Tongue (tissue), 2 donors: ENCODE data around the gene OR4D11. TPM values are rescaled to one million over a fixed set of nuclear protein-coding genes. Genes with fewer than 3 reads are reported as not detected.
"Not testable (repeated sequence)": the region's sequence is repeated elsewhere in the genome, so short reads cannot be mapped to it uniquely, and the experiment has no call there.

Source experiments
- DNase-seq: peaks from one replicate; pipeline ENCODE4 v3.0.0-alpha.2; 2015
- total RNA-seq: library from RNA; depleted of rRNA; stranded (reverse); fragments of >200 nt; gene quantifications from one replicate; pipeline ENCODE4 v1.2.3, GENCODE V29; 2014

Gene OR4D11
- total RNA-seq = not detected

DNA sequence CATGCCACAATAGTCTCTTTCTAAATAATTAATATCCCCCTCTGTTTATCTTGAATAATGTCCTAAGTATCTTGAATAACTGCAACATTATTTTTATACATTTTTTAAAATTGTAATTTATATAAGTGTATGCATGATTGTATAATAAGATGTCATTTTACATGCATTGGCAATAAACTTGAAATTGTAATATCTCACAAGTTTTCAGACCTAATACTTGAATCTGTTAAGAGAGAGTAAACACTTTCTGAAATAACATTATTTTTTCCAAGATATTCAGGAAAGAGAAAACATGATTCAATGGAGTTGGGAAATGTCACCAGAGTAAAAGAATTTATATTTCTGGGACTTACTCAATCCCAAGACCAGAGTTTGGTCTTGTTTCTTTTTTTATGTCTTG, at the start of gene OR4D11:
TSS of gene OR4D11 (plus strand) at position 301 of the 400 bp plus-strand sequence. CDS start at position 301, 0 bp downstream.
- no peak for DNase-seq

DNA sequence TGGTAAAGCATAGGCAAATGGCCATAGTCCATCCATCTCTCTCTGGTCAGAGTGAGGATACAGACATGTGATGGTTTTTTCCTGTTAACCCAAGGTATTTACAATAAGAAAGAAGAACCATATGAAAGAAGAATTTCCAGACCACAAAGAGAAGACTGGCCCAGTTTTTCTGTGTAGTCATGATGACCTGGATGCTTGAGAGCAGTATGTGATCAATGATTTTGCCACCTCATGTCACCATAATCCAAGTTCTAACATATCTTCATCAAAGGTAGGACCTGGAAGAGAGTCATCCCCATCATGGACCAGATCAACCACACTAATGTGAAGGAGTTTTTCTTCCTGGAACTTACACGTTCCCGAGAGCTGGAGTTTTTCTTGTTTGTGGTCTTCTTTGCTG, 46.7 kb upstream of the OR4D11 start, which contains the start of gene OR4D6:
TSS of gene OR4D6 (plus strand) at position 301 of the 400 bp plus-strand sequence. CDS start at position 301, 0 bp downstream.
- no peak for DNase-seq

DNA sequence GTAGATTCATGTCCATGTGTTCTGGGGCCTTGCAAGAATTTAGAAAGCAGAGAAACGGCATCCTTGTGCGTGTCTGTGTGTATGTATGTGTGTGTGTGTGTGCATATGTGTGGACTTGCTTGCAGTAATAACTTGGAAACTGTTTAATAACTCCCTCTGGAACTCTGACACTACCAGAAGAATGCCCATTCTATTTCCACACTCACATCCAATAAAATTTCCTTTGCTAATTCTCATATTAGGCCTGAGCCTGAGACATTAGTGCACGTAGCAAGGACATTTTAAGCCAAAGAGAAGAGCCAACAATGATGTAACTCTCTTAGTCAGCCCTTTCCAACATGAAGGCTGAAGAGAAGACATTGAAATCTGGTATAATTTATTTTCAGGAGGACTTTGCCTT, 43.5 kb upstream of the OR4D11 start:
- no peak for DNase-seq

DNA sequence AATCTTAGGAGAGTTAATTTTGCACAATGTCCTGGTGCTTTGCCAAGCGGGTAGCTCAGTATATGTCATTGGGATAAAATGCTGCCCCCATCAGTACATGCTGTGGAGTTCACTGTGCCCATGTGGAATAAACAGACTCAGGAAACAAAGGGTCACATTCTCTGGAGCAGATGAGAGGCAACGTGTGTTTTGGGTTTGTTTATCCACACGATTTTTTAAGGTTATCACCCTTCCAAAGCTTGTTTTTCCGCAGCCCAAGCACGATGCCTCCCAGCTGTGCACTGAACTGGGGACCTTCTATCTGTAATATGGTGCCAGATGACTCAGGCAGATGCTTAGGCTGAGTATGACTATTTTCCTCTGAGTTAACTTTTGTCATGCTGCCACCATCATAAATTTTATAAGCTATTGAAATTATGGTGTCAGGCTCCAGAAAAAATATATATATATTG, 40.2 kb upstream of the OR4D11 start:
- peak; percentile 58 for DNase-seq

DNA sequence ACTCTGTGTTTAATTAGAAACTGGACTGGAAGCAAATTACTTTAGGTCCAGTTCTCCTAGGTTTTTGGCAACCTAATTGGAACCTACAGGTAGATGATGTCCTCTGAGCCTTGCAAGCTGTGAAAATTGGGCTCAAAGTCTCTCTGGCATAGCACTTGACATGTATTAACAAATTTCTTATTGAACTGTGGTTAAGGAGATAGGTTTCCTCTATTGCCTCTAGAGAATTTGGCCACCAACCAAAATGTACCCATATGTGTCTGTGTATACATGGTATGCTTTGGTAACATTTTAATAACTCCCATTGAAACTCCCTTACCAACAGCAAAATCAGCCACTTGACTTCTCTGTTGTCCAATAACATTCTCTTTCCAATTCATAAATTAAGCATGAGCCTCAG, 30.4 kb upstream of the OR4D11 start, which contains the start of gene OR4D10:
TSS of gene OR4D10 (plus strand) at position 301 of the 400 bp plus-strand sequence. CDS start 4,115 bp downstream, outside the sequence.
- DNase-seq = no peak

DNA sequence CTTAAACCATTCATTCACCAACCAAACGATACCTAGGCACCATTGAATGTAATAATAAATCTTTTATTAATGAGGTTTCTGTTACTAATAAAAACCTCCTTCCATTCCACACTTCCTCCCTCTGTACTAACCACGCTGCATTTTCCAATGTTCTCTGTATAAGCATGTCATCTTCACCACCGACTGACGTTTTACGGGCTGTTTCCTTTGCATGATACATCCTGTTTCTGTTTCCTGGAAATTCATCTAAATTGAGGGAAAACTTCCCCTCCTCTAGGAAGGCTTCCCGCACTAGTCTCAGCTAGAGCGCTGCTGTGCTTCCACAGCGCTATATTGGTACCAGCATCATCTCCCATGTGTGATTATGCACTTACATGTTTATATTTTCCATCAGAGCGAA, 28.2 kb upstream of the OR4D11 start:
- no peak for DNase-seq

DNA sequence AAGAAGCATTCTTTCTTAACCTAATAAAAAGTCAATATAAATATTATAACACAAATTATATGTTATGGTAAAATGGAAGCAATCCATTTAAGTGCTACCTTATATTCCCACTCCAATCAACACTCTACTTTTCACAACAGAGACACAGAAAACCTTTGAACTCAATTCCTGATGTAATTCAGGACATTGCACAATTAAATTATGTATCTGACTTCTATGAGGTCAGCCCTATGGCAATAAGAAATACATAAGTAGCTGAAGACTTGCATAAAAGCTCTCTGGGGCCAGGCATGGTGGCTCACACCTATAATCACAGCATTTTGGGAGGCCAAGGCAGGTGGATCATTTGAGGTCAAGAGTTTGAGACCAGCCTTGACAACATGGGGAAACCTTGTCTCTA, 23.5 kb upstream of the OR4D11 start:
- no peak for DNase-seq

DNA sequence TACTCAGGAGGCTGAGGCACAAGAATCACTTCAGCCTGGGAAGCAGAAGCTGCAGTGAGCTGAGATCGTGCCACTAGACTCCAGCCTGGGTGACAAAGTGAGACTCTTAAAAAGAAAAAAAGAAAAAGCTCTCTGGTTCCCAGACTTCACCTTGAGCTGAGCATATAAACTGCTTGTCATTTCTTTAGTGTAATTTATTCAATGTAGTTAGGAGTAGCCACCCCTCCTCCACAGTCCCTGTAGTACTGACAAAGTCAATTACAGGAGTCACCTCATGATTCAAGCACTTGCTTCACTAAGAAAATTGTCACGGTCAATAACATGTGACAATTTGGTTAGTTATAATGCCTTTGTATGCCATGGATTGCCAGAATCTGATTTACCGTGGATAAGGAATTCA, 23.0 kb upstream of the OR4D11 start:
- DNase-seq = no peak

DNA sequence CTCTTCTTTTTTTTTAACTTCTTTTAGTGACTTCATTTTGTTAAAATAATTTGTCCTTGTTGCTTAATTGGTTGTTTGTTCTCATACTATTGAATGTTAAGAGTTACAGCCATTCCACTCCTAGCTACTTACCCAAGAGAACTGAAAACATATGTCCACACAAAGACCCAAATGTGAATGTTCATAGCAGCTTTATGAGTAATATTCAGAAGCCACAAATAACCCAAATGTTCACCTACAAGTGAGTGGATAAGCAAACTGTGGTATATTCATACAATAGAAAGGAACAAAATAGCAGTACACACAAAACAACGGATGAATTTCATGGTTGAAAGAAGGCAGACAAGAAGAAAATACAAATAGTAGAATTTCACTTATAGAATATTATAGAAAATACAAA, 1.4 kb upstream of the OR4D11 start:
- DNase-seq = no peak

DNA sequence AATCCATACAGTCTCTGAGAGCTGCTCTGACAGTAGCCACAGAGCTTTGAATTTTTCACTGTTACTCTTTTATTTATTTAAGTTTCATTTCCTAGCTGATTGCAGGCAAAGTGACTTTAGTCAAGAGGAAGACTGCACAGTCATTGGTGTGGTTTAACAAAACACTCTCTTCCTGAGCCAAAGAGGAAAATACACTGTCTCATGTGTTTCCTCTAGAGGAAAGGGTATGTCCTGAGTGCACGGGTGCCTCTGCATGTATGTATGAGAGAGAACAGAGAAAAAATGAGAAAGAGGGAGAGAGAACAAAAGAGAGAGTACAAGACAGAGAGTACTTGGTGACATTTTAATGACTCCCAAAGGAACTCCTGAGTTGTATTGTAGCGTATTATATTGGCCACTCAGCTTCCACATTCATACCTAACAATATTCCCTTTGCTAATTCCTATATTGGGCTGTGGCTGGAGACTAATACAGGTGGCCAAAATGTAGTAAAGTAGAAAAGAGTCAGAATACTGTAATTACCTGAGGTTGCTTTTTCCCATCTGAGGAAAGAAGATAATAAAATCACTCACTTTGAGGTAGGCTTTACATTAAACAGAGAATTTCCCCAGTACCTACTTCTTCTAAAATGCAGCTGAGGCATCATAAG, 7.7 kb downstream of the OR4D11 start, which contains the start of gene OR4D9:
TSS of gene OR4D9 (plus strand) at position 599 of the 649 bp plus-strand sequence. CDS start 3,374 bp downstream, outside the sequence.
- no peak for DNase-seq

DNA sequence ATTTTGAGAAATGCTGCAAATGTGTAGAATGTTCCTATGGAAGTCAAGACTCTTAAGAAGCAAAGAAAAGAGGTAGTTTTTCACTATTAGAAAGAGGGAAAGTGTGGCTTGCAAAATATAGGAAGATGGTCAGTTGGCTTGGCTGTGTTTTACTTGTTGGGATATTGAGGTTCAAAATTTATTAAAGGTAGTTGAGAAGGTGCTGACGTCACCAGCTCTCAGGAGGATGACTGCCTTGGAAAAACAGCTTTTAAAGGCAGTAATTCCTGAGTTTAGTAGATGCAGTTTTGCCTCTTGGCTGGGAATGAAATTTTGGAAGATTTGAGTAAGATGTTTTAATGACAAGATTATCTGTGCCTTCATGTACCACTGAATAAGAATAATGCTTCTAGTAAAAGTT, 8.3 kb downstream of the OR4D11 start:
- DNase-seq = no peak

DNA sequence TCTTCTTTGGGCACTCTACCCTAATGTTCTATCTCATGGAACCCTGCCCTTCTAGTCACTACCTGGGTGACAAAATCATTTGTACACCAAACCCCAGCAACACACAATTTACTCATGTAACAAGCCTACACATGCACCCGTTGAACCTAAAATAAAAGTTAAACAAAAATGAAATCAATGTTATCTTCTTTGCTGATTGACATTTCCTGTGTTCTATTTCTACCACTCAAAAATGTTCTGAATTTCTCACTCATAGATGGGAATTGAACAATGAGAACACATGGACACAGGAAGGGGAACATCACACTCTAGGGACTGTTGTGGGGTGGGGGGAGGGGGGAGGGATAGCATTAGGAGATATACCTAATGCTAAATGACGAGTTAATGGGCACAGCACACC, 16.8 kb downstream of the OR4D11 start:
- DNase-seq = not testable (repeated sequence)

DNA sequence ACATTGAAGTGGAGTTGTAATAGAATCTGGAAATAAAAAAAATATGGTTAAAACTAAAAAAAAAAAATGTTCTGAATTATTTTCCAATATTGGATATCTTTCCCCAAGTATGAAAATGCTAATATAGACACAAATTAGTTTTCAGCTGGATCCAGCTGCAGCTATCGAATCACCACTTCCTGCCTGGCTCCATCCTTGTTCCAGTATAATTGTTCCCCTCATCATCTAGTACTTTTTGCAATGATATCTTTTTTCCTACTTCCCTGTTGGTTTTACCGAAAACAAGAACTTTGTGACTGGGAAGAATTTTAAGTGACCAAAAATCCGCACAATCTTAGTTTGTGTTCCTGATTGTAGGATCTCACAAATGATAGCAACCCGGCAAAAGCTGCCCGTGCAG, 17.4 kb downstream of the OR4D11 start:
- DNase-seq = no peak

DNA sequence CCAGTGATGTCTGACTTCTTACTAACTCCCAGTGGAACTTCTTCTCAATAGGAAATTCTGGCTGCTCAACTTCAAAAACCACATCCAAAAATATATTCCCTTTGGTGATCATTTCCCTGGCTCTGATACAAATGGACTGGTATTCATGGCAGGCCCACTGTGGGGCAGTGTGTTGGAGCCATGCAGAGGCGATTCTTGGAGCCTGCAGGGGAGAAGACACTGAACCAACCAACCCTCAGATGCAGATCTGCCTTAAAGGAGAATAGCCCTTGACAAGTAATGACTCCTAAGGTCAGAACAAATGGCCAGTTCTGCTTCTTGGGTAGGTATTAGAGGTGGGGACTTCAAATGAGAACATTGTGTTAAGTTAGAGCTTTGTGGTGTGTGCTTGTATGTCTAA, 20.2 kb downstream of the OR4D11 start:
- DNase-seq = no peak

DNA sequence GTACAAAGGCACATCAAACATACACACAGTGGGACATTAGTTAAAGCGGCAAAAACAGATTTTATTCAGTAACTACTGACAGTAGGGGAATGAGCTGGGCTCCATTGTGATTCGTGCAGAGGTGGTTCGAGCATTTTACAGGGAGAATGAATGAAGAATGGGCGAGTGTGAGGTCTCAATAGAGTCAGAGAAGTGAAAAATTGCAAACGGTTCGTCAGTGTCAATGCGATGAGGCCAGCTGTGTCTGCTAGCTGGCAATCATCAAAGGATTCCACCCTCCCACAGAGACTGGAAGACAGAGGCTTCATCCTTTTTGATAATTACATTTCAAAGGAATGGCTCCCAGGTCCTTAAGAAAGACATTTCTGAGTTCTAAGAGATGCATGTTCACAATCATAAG, 25.3 kb downstream of the OR4D11 start:
- no peak for DNase-seq

DNA sequence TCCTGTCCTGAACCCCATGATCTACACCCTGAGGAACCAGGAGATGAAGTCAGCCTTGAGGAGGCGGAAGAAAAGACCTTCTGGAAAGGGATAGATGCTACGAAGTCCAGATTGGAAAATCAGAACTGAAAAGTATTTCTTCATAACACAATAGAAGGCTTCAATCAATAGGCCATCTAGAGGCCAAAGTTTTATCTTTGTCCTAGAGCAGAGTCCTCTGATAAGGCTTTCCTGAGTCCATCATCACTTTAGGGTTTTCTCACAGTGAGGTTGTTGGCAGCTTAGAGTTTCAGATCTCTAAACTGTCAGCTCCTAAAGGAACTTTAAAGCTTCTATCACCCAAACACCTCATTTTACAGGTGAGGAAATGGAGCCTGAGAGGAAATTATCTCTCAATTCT, 29.2 kb downstream of the OR4D11 start:
- DNase-seq = no peak

DNA sequence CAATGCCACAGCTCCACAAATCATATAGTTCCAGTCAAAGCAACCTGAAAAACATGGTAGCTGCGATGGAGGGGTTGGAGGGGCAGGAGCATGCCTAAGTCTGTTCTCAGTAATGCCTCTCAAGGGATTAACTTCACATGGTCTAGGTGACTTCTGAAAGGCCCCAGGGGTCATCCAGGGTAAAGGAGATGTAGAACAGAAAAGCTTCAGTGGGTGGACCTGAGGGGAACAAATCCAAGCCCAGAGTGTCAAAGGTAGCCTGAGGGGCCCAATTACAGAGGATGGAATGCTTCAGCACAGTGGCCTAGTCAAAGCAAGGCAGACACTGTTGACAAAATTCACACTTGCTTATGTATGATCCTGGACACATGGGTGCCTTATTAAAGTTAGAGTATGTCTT, 31.3 kb downstream of the OR4D11 start:
- no peak for DNase-seq

DNA sequence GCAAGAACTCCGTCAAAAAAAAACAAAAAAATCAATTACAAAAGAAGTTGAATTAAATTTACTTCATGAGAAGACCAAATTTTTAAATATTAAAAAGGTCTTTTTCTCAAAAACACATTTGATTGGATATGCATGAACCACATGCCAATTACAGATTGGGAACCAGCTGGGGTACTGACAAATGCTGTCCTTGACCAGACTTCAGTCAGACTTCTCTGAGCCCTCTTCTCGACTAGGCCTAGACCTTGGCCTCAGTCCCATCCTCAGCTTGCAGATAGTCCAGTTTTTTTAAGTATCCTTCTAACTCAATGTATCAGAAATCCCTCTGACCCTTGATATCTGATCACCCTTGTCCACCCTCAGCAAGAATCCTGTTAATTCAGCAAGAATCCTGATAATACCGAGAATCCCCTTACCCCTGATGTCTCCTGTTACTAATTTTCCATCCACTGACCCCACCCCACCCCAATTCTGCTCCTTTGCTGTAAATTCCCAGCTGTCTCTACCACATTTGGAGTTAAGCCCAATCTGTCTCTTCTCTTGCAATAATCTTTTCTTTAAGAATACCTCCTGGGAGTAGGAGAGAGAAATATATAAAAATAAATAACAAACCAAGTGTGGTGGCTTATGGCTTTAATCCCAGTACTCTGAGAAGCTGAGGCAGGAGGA, 38.9 kb downstream of the OR4D11 start:
- DNase-seq = no peak

DNA sequence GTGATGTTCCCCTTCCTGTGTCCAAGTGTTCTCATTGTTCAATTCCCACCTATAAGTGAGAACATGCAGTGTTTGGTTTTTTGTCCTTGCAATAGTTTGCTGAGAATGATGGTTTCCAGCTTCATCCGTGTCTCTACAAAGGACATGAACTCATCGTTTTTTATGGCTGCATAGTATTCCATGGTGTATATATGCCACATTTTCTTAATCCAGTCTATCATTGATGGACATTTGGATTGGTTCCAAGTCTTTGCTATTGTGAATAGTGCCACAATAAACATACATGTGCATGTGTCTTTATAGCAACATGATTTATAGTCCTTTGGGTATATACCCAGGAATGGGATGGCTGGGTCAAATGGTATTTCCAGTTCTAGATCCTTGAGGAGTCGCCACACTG, 40.3 kb downstream of the OR4D11 start:
- not testable (repeated sequence) for DNase-seq

DNA sequence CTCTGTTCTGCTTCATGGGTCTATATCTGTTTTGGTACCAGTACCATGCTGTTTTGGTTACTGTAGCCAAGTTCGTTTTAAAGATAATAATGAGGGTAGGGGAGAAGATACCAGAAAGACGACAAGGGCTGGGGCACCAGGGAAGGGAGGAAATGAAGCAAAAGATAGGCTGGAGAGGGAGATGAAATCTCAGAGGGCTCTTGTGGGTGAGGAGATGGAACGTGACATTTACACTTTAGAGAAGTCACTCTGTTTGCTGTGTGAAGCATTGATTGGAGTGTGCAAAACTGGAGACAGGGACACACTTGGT, 41.4 kb downstream of the OR4D11 start:
- DNase-seq = no peak

DNA sequence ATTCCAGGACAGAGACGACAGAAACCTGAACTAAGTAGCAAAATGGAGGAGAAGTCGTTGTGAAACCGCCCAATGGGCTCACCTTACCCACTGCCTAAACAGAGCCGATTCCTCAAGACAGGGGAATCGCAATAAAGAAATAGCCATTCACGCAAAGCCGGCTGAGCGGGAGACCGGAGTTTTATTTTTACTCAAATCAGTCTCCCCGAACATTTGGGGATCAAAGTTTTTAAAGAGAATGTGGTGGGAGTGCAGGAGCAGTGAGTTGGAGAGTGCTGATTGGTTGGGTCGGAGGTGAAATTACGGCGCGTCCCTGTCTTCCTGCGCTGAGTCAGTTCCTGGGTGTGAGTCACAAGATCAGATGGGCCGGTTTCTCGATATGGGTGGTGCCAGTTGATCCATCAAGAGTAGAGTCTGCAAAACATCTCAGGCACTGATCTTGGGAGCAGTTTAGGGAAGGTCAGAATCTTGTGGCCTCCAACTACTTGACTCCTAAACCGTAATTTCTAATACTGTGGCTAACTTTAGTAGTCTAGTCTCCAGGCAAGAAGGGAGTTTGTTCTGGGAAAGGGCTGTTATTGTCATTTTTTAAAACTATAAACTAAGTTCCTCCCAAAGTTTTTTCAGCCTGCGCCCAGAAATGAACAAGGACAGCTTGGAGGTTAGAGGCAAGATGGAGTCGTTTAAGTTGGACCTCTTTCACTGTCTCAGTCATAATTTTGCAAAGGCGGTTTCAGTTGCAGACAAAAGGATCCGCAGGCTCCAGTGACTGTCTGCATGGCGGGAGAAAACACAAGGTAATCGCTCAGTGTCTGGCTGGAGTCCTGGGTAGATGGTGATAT, 42.0 kb downstream of the OR4D11 start:
- DNase-seq = no peak

DNA sequence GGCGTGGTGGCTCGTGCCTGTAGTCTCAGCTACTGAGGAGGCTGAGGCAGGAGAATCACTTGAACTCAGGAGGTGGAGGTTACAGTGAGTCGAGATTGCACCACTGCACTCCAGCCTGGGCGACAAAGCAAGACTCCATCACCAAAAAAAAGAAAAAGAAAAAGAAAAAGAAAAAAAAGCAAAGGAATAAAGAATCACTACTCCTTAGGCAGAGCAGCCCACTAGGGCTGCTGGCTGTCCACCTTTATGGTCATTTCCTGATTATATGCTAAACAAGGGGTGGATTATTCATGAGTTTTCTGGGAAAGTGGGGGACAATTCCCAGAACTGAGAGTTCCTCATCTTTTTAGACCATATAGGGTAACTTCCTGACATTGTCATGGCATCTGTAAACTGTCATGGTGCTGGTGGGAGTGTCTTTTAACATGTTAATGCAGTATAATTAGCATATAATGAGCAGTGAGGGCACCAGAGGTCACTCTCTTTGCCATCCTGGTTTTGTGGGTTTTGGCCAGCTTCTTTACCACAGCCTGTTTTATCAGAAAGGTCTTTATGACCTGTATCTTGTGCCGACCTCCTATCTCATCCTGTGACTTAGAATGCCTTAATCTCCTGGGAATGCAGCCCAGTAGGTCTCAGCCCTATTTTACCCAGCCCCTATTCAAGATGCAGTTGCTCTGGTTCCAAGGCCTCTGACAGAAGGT, 44.4 kb downstream of the OR4D11 start:
- not testable (repeated sequence) for DNase-seq
